CD14-positive monocyte (primary cell): ENCODE measurements around the gene LSG1. TPM values are rescaled to one million over a fixed set of nuclear protein-coding genes. Genes with fewer than 3 reads are reported as not detected.
A peak's percentile ranks its signal among the peaks of the same experiment; 100 is the strongest.

Experiments
- DNase-seq, 3 donors: peaks; one replicate each; pipeline ENCODE4 v3.0.0-alpha.2; 2011 to 2022
- H2AFZ ChIP-seq: 2 replicates; pipeline ENCODE4 v1.6.0; 2012; ENCODE audit warnings: mild to moderate bottlenecking, low read depth, low read length, inconsistent platforms; ENCODE audit not compliant: insufficient read depth, poor library complexity, severe bottlenecking
- H3K27ac ChIP-seq, 2 donors: 1 replicate in 1 of 2; 2 replicates in 1 of 2; pipeline ENCODE4 v1.5.1; 2012 to 2013; ENCODE audit warnings: low read length in 2 of 2, control low read depth in 1 of 2, inconsistent platforms in 1 of 2, low read depth in 1 of 2, mild to moderate bottlenecking in 1 of 2
- H3K27me3 ChIP-seq, 2 donors: one replicate each; pipeline versions ENCODE4 v1.6.0 to v1.6.1; 2011 to 2013; ENCODE audit warnings: low read length in 2 of 2; ENCODE audit not compliant: control insufficient read depth in 2 of 2, insufficient read depth in 2 of 2
- H3K36me3 ChIP-seq, 2 donors: replicated peaks in 1 of 2; 1 replicate in 1 of 2; 2 replicates in 1 of 2; pipeline versions ENCODE4 v1.5.1 to v1.6.1; 2012 to 2013; ENCODE audit warnings: low read length in 2 of 2, control low read depth in 1 of 2, inconsistent platforms in 1 of 2, mild to moderate bottlenecking in 1 of 2; ENCODE audit not compliant: insufficient read depth in 2 of 2, control insufficient read depth in 1 of 2
- H3K4me1 ChIP-seq, 2 donors: 1 replicate in 1 of 2; 2 replicates in 1 of 2; pipeline versions ENCODE4 v1.5.1 to v1.6.1; 2012 to 2013; ENCODE audit warnings: low read length in 2 of 2, control low read depth in 1 of 2, inconsistent platforms in 1 of 2, mild to moderate bottlenecking in 1 of 2, moderate library complexity in 1 of 2; ENCODE audit not compliant: insufficient read depth in 2 of 2, control insufficient read depth in 1 of 2
- H3K4me2 ChIP-seq: replicated peaks from 2 replicates; pipeline ENCODE3; 2012; ENCODE audit warnings: low read length, moderate library complexity, mild to moderate bottlenecking; ENCODE audit not compliant: poor library complexity, severe bottlenecking; ENCODE audit errors: extremely low read depth
- H3K4me3 ChIP-seq, 3 experiments: fragments of 200-600 bp in 1 of 3; sonication (generic) in 1 of 3; replicated peaks in 1 of 3; 1 replicate in 2 of 3; 2 replicates in 1 of 3; pipeline ENCODE4 v1.5.1; 2011 to 2013; ENCODE audit warnings: low read length in 3 of 3, mild to moderate bottlenecking in 3 of 3, control low read depth in 2 of 3, low read depth in 2 of 3, inconsistent platforms in 1 of 3, moderate library complexity in 1 of 3
- H3K79me2 ChIP-seq: 2 replicates; pipeline ENCODE4 v1.6.0; 2012; ENCODE audit warnings: mild to moderate bottlenecking, control low read depth, inconsistent platforms, low read length, moderate library complexity; ENCODE audit not compliant: insufficient read depth
- H3K9ac ChIP-seq: 2 replicates; pipeline ENCODE4 v1.6.0; 2017; ENCODE audit warnings: low read length, mild to moderate bottlenecking; ENCODE audit not compliant: insufficient read depth, poor library complexity, severe bottlenecking
- H3K9me3 ChIP-seq, 2 donors: replicated peaks in 1 of 2; 1 replicate in 1 of 2; 2 replicates in 1 of 2; pipeline versions ENCODE4 v1.5.1 to v1.6.1; 2012 to 2013; ENCODE audit warnings: low read length in 2 of 2, control low read depth in 1 of 2; ENCODE audit not compliant: control insufficient read depth in 1 of 2, insufficient read depth in 1 of 2
- H4K20me1 ChIP-seq: 2 replicates; pipeline ENCODE4 v1.6.0; 2012; ENCODE audit warnings: mild to moderate bottlenecking, low read length, control low read depth, moderate library complexity; ENCODE audit not compliant: insufficient read depth
- H3K27ac Mint-ChIP-seq, 7 donors: one replicate each; pipeline ENCODE4 v1.8.0; 2020; ENCODE audit warnings: mild to moderate bottlenecking in 7 of 7, mixed read lengths in 7 of 7, moderate library complexity in 6 of 7, inconsistent platforms in 2 of 7
- H3K27me3 Mint-ChIP-seq, 3 donors: one replicate each; pipeline ENCODE4 v1.8.0; 2021 to 2022; ENCODE audit warnings: low read depth in 3 of 3, mild to moderate bottlenecking in 3 of 3, mixed read lengths in 3 of 3, moderate library complexity in 3 of 3, inconsistent platforms in 1 of 3
- H3K36me3 Mint-ChIP-seq, 2 donors: one replicate each; pipeline ENCODE4 v1.8.0; 2020; ENCODE audit warnings: mixed read lengths in 2 of 2, inconsistent platforms in 1 of 2, mild to moderate bottlenecking in 1 of 2
- H3K4me1 Mint-ChIP-seq: one replicate; pipeline ENCODE4 v1.8.0; 2020; ENCODE audit warnings: mild to moderate bottlenecking, mixed read lengths
- H3K4me3 Mint-ChIP-seq, 2 donors: one replicate each; pipeline ENCODE4 v1.8.0; 2020; ENCODE audit warnings: mild to moderate bottlenecking in 2 of 2, mixed read lengths in 2 of 2, moderate library complexity in 1 of 2
- H3K9me3 Mint-ChIP-seq, 7 donors: one replicate each; pipeline ENCODE4 v1.8.0; 2020 to 2022; ENCODE audit warnings: mixed read lengths in 7 of 7, mild to moderate bottlenecking in 6 of 7, moderate library complexity in 6 of 7, inconsistent platforms in 2 of 7
- CTCF ChIP-seq: fragments of 200-600 bp; IDR thresholded peaks from one replicate; pipeline ENCODE4 v1.8.0; 2022; ENCODE audit warnings: antibody characterized with exemption, mild to moderate bottlenecking
- WGBS: methylation state at CpG from one replicate; pipeline ENCODE4 v1.1.5; 2013; ENCODE audit warnings: missing lambda C conversion rate; ENCODE audit not compliant: insufficient coverage; 5-methylcytosine and 5-hydroxymethylcytosine counted together
- intact Hi-C, 2 donors: fragments of 100-400 bp; cut with micrococcal nuclease; formaldehyde crosslinking; loops; one replicate each; pipeline versions ENCODE4 v1.15.0 to v1.15.1; 2023
- polyA plus RNA-seq, 3 donors: library from polyadenylated mRNA; depleted of rRNA in 1 of 3; unstranded in 2 of 3; stranded (reverse) in 1 of 3; fragments of 300-500 nt in 2 of 3; fragments of >200 nt in 1 of 3; fragmentation: Illumina TruSeq in 2 of 3; gene quantifications; 1 replicate in 2 of 3; 2 replicates in 1 of 3; pipeline ENCODE4 v1.2.3, GENCODE V29; 2012 to 2021

LSG1 gene
- polyA plus RNA-seq, 3 donors, result 6.7 to 30.9 (median 9.9) TPM

GRCh38 chr3:194657439-194657838 lies 14.6 kb downstream of the LSG1 start:
- Histone ChIP-seq H3K79me2 (no peaks in the 10 kb centered on the region), H3K9me3 (no peaks in the 10 kb centered on the region), H2AFZ (no peak overlapping the region), H4K20me1 (no peaks in the 10 kb centered on the region), H3K27me3 (no peaks in the 10 kb centered on the region), H3K4me1 (no peaks in the 10 kb centered on the region), H3K9ac (no peak overlapping the region), H3K27ac (no peak overlapping the region), H3K4me3 (no peak overlapping the region), H3K36me3 (peaks cover 71 to 78% of the 10 kb centered on the region in 2 donors), H3K4me2 (no peak overlapping the region)
- no peak for TF ChIP-seq CTCF
- intact Hi-C loops, result no loop called here
- WGBS, result 83% methylated on average over 6 of the region's 7 CpGs
- H3K27ac Mint-ChIP-seq, result peak overlapping the region in 1 of 7 donors; percentile 24
- H3K4me3 Mint-ChIP-seq, result no peak overlapping the region
- peaks cover 11% of the 10 kb centered on the region for H3K4me1 Mint-ChIP-seq
- H3K9me3 Mint-ChIP-seq, result no peaks in the 10 kb centered on the region
- H3K36me3 Mint-ChIP-seq, result peaks cover 79 to 81% of the 10 kb centered on the region in 2 donors
- H3K27me3 Mint-ChIP-seq, result peaks cover 0 to 3% (median 0%) of the 10 kb centered on the region in 3 donors
- no peak for DNase-seq

- H3K27ac ChIP-seq, result no peak overlapping the region
- DNase-seq, result no peak
- peaks cover 81 to 85% of the 10 kb centered on the region in 2 donors for H3K36me3 ChIP-seq
- Mint-ChIP-seq H3K9me3 (no peaks in the 10 kb centered on the region), H3K4me3 (no peak overlapping the region), H3K27ac (no peak overlapping the region), H3K27me3 (peaks cover 0 to 3% (median 0%) of the 10 kb centered on the region in 3 donors), H3K4me1 (peaks cover 2% of the 10 kb centered on the region), H3K36me3 (peaks cover 84 to 91% of the 10 kb centered on the region in 2 donors)
- intact Hi-C loops, result no loop called here
- no peak for TF ChIP-seq CTCF
- H3K79me2 ChIP-seq, result no peaks in the 10 kb centered on the region
- H3K4me1 ChIP-seq, result no peaks in the 10 kb centered on the region
- no peak overlapping the region for H2AFZ ChIP-seq
- H3K27me3 ChIP-seq, result no peaks in the 10 kb centered on the region
- H3K4me2 ChIP-seq, result no peak overlapping the region
- H3K9ac ChIP-seq, result no peak overlapping the region
- no peaks in the 10 kb centered on the region for H4K20me1 ChIP-seq
- 92% methylated on average over 4 of the region's 5 CpGs for WGBS
- no peaks in the 10 kb centered on the region for H3K9me3 ChIP-seq
- no peak overlapping the region for H3K4me3 ChIP-seq
These were observed 17.5 kb downstream of the LSG1 start for GRCh38 chr3:194654443-194654842.
